CD14-positive monocyte (primary cell): ENCODE results near the gene ENKD1. TPM values are rescaled to one million over a fixed set of nuclear protein-coding genes. Genes with fewer than 3 reads are reported as not detected.

Experiments used
- DNase-seq, 3 donors: peaks; one replicate each; pipeline ENCODE4 v3.0.0-alpha.2; 2011 to 2022
- H2AFZ ChIP-seq: 2 replicates; pipeline ENCODE4 v1.6.0; 2012; ENCODE audit warnings: mild to moderate bottlenecking, low read depth, low read length, inconsistent platforms; ENCODE audit not compliant: insufficient read depth, poor library complexity, severe bottlenecking
- H3K27ac ChIP-seq, 2 donors: 1 replicate in 1 of 2; 2 replicates in 1 of 2; pipeline ENCODE4 v1.5.1; 2012 to 2013; ENCODE audit warnings: low read length in 2 of 2, control low read depth in 1 of 2, inconsistent platforms in 1 of 2, low read depth in 1 of 2, mild to moderate bottlenecking in 1 of 2
- H3K27me3 ChIP-seq, 2 donors: one replicate each; pipeline versions ENCODE4 v1.6.0 to v1.6.1; 2011 to 2013; ENCODE audit warnings: low read length in 2 of 2; ENCODE audit not compliant: control insufficient read depth in 2 of 2, insufficient read depth in 2 of 2
- H3K36me3 ChIP-seq, 2 donors: replicated peaks in 1 of 2; 1 replicate in 1 of 2; 2 replicates in 1 of 2; pipeline versions ENCODE4 v1.5.1 to v1.6.1; 2012 to 2013; ENCODE audit warnings: low read length in 2 of 2, control low read depth in 1 of 2, inconsistent platforms in 1 of 2, mild to moderate bottlenecking in 1 of 2; ENCODE audit not compliant: insufficient read depth in 2 of 2, control insufficient read depth in 1 of 2
- H3K4me1 ChIP-seq, 2 donors: 1 replicate in 1 of 2; 2 replicates in 1 of 2; pipeline versions ENCODE4 v1.5.1 to v1.6.1; 2012 to 2013; ENCODE audit warnings: low read length in 2 of 2, control low read depth in 1 of 2, inconsistent platforms in 1 of 2, mild to moderate bottlenecking in 1 of 2, moderate library complexity in 1 of 2; ENCODE audit not compliant: insufficient read depth in 2 of 2, control insufficient read depth in 1 of 2
- H3K4me2 ChIP-seq: replicated peaks from 2 replicates; pipeline ENCODE3; 2012; ENCODE audit warnings: low read length, moderate library complexity, mild to moderate bottlenecking; ENCODE audit not compliant: poor library complexity, severe bottlenecking; ENCODE audit errors: extremely low read depth
- H3K4me3 ChIP-seq, 3 experiments: fragments of 200-600 bp in 1 of 3; sonication (generic) in 1 of 3; replicated peaks in 1 of 3; 1 replicate in 2 of 3; 2 replicates in 1 of 3; pipeline ENCODE4 v1.5.1; 2011 to 2013; ENCODE audit warnings: low read length in 3 of 3, mild to moderate bottlenecking in 3 of 3, control low read depth in 2 of 3, low read depth in 2 of 3, inconsistent platforms in 1 of 3, moderate library complexity in 1 of 3
- H3K79me2 ChIP-seq: 2 replicates; pipeline ENCODE4 v1.6.0; 2012; ENCODE audit warnings: mild to moderate bottlenecking, control low read depth, inconsistent platforms, low read length, moderate library complexity; ENCODE audit not compliant: insufficient read depth
- H3K9ac ChIP-seq: 2 replicates; pipeline ENCODE4 v1.6.0; 2017; ENCODE audit warnings: low read length, mild to moderate bottlenecking; ENCODE audit not compliant: insufficient read depth, poor library complexity, severe bottlenecking
- H3K9me3 ChIP-seq, 2 donors: replicated peaks in 1 of 2; 1 replicate in 1 of 2; 2 replicates in 1 of 2; pipeline versions ENCODE4 v1.5.1 to v1.6.1; 2012 to 2013; ENCODE audit warnings: low read length in 2 of 2, control low read depth in 1 of 2; ENCODE audit not compliant: control insufficient read depth in 1 of 2, insufficient read depth in 1 of 2
- H4K20me1 ChIP-seq: 2 replicates; pipeline ENCODE4 v1.6.0; 2012; ENCODE audit warnings: mild to moderate bottlenecking, low read length, control low read depth, moderate library complexity; ENCODE audit not compliant: insufficient read depth
- H3K27ac Mint-ChIP-seq, 7 donors: one replicate each; pipeline ENCODE4 v1.8.0; 2020; ENCODE audit warnings: mild to moderate bottlenecking in 7 of 7, mixed read lengths in 7 of 7, moderate library complexity in 6 of 7, inconsistent platforms in 2 of 7
- H3K27me3 Mint-ChIP-seq, 3 donors: one replicate each; pipeline ENCODE4 v1.8.0; 2021 to 2022; ENCODE audit warnings: low read depth in 3 of 3, mild to moderate bottlenecking in 3 of 3, mixed read lengths in 3 of 3, moderate library complexity in 3 of 3, inconsistent platforms in 1 of 3
- H3K36me3 Mint-ChIP-seq, 2 donors: one replicate each; pipeline ENCODE4 v1.8.0; 2020; ENCODE audit warnings: mixed read lengths in 2 of 2, inconsistent platforms in 1 of 2, mild to moderate bottlenecking in 1 of 2
- H3K4me1 Mint-ChIP-seq: one replicate; pipeline ENCODE4 v1.8.0; 2020; ENCODE audit warnings: mild to moderate bottlenecking, mixed read lengths
- H3K4me3 Mint-ChIP-seq, 2 donors: one replicate each; pipeline ENCODE4 v1.8.0; 2020; ENCODE audit warnings: mild to moderate bottlenecking in 2 of 2, mixed read lengths in 2 of 2, moderate library complexity in 1 of 2
- H3K9me3 Mint-ChIP-seq, 7 donors: one replicate each; pipeline ENCODE4 v1.8.0; 2020 to 2022; ENCODE audit warnings: mixed read lengths in 7 of 7, mild to moderate bottlenecking in 6 of 7, moderate library complexity in 6 of 7, inconsistent platforms in 2 of 7
- WGBS: methylation state at CpG from one replicate; pipeline ENCODE4 v1.1.5; 2013; ENCODE audit warnings: missing lambda C conversion rate; ENCODE audit not compliant: insufficient coverage; 5-methylcytosine and 5-hydroxymethylcytosine counted together
- intact Hi-C, 2 donors: fragments of 100-400 bp; cut with micrococcal nuclease; formaldehyde crosslinking; loops; one replicate each; pipeline versions ENCODE4 v1.15.0 to v1.15.1; 2023
- polyA plus RNA-seq, 3 donors: library from polyadenylated mRNA; depleted of rRNA in 1 of 3; unstranded in 2 of 3; stranded (reverse) in 1 of 3; fragments of 300-500 nt in 2 of 3; fragments of >200 nt in 1 of 3; fragmentation: Illumina TruSeq in 2 of 3; gene quantifications; 1 replicate in 2 of 3; 2 replicates in 1 of 3; pipeline ENCODE4 v1.2.3, GENCODE V29; 2012 to 2021
- TF ChIP-seq, protein P1 (sequence below): fragments of 200-600 bp; IDR thresholded peaks from one replicate; pipeline ENCODE4 v1.8.0; 2022; ENCODE audit warnings: antibody characterized with exemption, mild to moderate bottlenecking

ENKD1 gene
- polyA plus RNA-seq, 3 donors, result 0.92 to 6.2 (median 3.2) TPM

- Mint-ChIP-seq H3K9me3 (peaks cover 0 to 1% (median 0%) of the 10 kb centered on the region in 7 donors), H3K4me1 (peaks cover 22% of the 10 kb centered on the region), H3K4me3 (no peak overlapping the region), H3K27ac (no peak overlapping the region), H3K36me3 (peaks cover 3 to 5% of the 10 kb centered on the region in 2 donors), H3K27me3 (no peaks in the 10 kb centered on the region)
- H3K27ac ChIP-seq, result no peak overlapping the region
- H3K36me3 ChIP-seq, result no peaks in the 10 kb centered on the region
- TF ChIP-seq, protein P1, sequence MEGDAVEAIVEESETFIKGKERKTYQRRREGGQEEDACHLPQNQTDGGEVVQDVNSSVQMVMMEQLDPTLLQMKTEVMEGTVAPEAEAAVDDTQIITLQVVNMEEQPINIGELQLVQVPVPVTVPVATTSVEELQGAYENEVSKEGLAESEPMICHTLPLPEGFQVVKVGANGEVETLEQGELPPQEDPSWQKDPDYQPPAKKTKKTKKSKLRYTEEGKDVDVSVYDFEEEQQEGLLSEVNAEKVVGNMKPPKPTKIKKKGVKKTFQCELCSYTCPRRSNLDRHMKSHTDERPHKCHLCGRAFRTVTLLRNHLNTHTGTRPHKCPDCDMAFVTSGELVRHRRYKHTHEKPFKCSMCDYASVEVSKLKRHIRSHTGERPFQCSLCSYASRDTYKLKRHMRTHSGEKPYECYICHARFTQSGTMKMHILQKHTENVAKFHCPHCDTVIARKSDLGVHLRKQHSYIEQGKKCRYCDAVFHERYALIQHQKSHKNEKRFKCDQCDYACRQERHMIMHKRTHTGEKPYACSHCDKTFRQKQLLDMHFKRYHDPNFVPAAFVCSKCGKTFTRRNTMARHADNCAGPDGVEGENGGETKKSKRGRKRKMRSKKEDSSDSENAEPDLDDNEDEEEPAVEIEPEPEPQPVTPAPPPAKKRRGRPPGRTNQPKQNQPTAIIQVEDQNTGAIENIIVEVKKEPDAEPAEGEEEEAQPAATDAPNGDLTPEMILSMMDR, result no peak
- H3K4me3 ChIP-seq, result no peak overlapping the region
- H4K20me1 ChIP-seq, result peaks cover 14% of the 10 kb centered on the region
- H2AFZ ChIP-seq, result no peak overlapping the region
- 100% methylated on average over 4 of the region's 6 CpGs for WGBS
- no peak for DNase-seq
- no peaks in the 10 kb centered on the region for H3K27me3 ChIP-seq
- no peaks in the 10 kb centered on the region for H3K9me3 ChIP-seq
- H3K79me2 ChIP-seq, result peaks cover 21% of the 10 kb centered on the region
- H3K4me2 ChIP-seq, result no peak overlapping the region
- H3K4me1 ChIP-seq, result peaks cover 13 to 15% of the 10 kb centered on the region in 2 donors
- no peak overlapping the region for H3K9ac ChIP-seq
- intact Hi-C loops, result no loop called here
Measured at GRCh38 chr16:67710607-67711006, 44.1 kb upstream of the ENKD1 start.

DNA sequence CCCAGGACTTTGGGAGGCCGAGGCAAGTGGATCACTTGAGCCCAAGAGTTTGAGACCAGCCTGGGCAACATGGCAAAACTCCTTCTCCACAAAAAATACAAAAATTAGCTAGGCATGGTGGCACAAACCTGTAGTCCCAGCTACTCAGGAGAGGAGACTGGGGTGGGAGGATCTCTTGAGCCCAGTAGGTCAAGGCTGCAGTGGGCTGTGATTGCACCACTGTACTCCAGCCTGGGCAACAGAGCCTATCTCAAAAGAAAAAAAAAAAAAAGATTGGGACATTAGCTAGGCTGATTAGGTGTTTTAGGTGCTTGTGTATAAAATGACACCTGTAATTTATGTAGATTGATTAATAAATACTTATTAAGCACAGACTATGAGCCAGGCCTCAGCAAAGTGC, 42.5 kb upstream of the ENKD1 start:
- peaks cover 11% of the 10 kb centered on the region for H4K20me1 ChIP-seq
- TF ChIP-seq, protein P1, result no peak
- no peaks in the 10 kb centered on the region for H3K36me3 ChIP-seq
- H3K9me3 ChIP-seq, result no peaks in the 10 kb centered on the region
- Mint-ChIP-seq H3K9me3 (peaks cover 0 to 1% (median 0%) of the 10 kb centered on the region in 7 donors), H3K36me3 (peaks cover 3 to 7% of the 10 kb centered on the region in 2 donors), H3K4me3 (no peak overlapping the region), H3K27me3 (no peaks in the 10 kb centered on the region), H3K4me1 (peaks cover 16% of the 10 kb centered on the region), H3K27ac (no peak overlapping the region)
- peaks cover 11% of the 10 kb centered on the region in 2 donors for H3K4me1 ChIP-seq
- no peak overlapping the region for H3K4me3 ChIP-seq
- WGBS, result no CpG with 5 or more reads among the region's 1 CpG
- DNase-seq, result no peak
- intact Hi-C loops, result no loop called here
- no peak overlapping the region for H3K27ac ChIP-seq
- H3K9ac ChIP-seq, result no peak overlapping the region
- no peak overlapping the region for H3K4me2 ChIP-seq
- no peak overlapping the region for H2AFZ ChIP-seq
- H3K79me2 ChIP-seq, result peaks cover 21% of the 10 kb centered on the region
- H3K27me3 ChIP-seq, result no peaks in the 10 kb centered on the region
